NB4 (cell line): Measurements from ENCODE around the gene BRF1.

Experiments used
- DNase-seq: peaks from one replicate; pipeline ENCODE4 v3.0.0; 2010; ENCODE audit warnings: low read depth
- H3K4me3 ChIP-seq: one replicate; pipeline ENCODE4 v1.5.1; 2011; ENCODE audit warnings: mild to moderate bottlenecking, low read depth, low read length, moderate library complexity
- CTCF ChIP-seq: IDR thresholded peaks from one replicate; pipeline ENCODE4 v1.5.1; 2012; ENCODE audit warnings: low read depth, low read length
- MYC ChIP-seq: IDR thresholded peaks from 2 replicates; pipeline ENCODE4 v1.6.1; 2011; ENCODE audit warnings: low read depth, low read length
- POLR2A ChIP-seq: IDR thresholded peaks from 2 replicates; pipeline ENCODE4 v1.6.1; 2011; ENCODE audit warnings: mild to moderate bottlenecking; ENCODE audit not compliant: insufficient read length; ENCODE audit errors: extremely low read depth
- TF ChIP-seq, protein P1 (sequence below): IDR thresholded peaks from 2 replicates; pipeline ENCODE4 v1.6.1; 2011; ENCODE audit warnings: low read depth, low read length

The BRF1 gene

DNA sequence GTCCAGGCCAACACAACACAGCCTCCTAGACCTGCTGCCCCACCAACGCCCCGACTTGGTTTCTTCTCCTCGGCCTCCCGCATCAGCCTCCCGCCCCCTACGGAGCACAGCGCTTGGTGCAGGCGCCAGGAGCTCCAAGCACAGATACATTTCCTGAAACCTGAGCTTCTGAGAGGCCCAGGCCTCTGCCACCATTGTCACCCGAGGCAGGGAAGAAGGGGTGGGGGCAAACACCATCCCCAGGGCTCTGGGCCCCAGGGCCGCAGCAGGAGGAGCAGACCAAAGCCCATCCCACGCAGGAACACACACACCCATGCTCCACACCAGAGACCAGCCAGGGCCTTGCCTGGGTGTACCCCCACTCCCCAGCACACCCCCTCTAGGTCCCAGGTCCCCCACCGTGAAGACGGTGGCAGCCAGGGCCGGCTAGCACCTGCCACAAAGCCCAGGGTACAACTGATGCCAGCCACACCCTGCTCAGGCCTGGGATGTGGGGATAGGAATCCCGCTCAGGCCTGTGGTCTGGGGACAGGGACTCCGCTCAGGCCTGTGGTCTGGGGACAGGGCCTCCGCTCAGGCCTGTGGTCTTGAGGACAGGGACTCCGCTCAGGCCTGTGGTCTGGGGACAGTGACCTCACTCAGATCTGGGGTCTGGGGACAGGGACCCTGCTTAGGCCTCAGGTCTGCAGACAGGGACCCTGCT, 137.6 kb downstream of the BRF1 start:
- no peak for TF ChIP-seq CTCF
- TF ChIP-seq, protein P1, sequence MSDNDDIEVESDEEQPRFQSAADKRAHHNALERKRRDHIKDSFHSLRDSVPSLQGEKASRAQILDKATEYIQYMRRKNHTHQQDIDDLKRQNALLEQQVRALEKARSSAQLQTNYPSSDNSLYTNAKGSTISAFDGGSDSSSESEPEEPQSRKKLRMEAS: no peak
- TF ChIP-seq MYC: no peak
- TF ChIP-seq POLR2A: no peak
- DNase-seq: no peak
- no peak overlapping the region for H3K4me3 ChIP-seq

DNA sequence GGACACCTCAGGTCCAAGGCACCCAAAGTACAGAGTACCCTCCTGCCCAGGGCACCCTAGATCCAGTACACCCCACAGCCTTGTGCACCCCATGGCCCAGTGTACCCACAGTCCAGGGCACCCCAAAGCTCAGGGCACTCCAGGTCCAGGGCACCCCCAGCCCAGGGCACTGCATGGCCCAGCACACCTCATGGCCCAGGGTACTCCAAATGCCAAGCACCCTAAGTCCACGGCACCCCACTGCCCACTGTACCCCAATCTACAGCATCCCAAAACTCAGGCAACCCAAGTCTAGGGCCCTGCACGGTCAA, 138.2 kb downstream of the BRF1 start:
- no peak for DNase-seq
- H3K4me3 ChIP-seq: no peak overlapping the region
- TF ChIP-seq MYC (no peak), POLR2A (no peak), CTCF (no peak)
- TF ChIP-seq, protein P1: no peak

- TF ChIP-seq POLR2A (no peak), CTCF (no peak), MYC (no peak)
- TF ChIP-seq, protein P1: no peak
- DNase-seq: no peak
- no peak overlapping the region for H3K4me3 ChIP-seq
Observed at GRCh38 chr14:105161964-105162668, 138.7 kb downstream of the BRF1 start.

- no peak for DNase-seq
- TF ChIP-seq MYC (no peak), POLR2A (no peak), CTCF (no peak)
- TF ChIP-seq, protein P1: no peak
- no peak overlapping the region for H3K4me3 ChIP-seq
Observed at GRCh38 chr14:105161309-105161708, 139.5 kb downstream of the BRF1 start.

GRCh38 chr14:105160776-105161175, 140.0 kb downstream of the BRF1 start:
- TF ChIP-seq MYC (no peak), POLR2A (no peak), CTCF (no peak)
- TF ChIP-seq, protein P1: no peak
- H3K4me3 ChIP-seq: no peak overlapping the region
- no peak for DNase-seq
